22Rv1 (cell line): ENCODE results near the gene NR5A1.

Experiments used
- H3K27ac ChIP-seq: fragments of 450-650 bp; 2 replicates; pipeline ENCODE4 v1.5.1; 2017
- CTCF ChIP-seq: fragments of 450-650 bp; IDR thresholded peaks from 2 replicates; pipeline ENCODE4 v1.5.1; 2017; ENCODE audit warnings: mild to moderate bottlenecking
- ZFX ChIP-seq: fragments of 450-650 bp; IDR thresholded peaks from 2 replicates; pipeline ENCODE4 v1.6.1; 2017; ENCODE audit warnings: antibody characterized with exemption, borderline replicate concordance

NR5A1 gene

DNA sequence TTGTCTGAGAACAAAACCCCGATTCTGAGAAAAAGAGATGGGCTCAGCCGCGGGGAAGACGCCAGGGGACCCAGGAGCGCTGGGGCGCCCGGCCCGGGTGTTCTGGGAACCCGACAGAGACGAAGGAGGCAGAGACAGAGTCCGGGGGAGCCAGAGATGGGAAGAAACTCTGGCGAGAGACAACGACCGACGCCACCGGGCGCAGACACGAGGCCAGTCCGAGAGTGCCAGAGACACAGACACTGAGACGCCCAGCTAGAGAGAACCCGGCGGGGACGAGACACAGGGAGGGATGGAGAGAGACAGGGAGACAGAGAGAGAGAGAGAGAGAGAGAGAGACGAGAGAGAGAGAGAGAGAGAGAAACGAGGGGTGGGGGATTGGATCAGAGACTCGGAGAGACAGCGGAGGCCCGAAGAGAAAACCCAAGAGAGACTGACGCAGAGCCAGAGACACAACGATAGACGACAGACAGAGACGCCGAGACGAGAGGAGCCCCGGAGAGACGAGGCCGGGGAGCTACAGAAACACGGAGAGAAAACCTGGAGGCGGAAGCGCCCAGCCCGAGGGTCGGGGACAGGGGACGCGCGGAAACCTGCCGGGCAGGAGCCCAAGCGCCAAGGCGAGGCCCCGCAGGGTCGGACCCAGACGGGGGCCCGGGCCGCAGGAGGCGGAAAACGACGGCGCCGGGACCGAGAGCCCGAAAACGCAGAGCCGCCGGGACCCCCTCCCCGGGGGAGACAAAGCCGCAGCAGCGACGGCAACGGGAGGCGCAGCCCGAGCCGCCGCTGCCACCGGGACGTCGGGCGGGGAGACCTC is 3.3 kb downstream of the NR5A1 start:
- TF ChIP-seq ZFX (no peak), CTCF (no peak)
- H3K27ac ChIP-seq, result no peak overlapping the region

GRCh38 chr9:124502711-124503702 is 4.2 kb downstream of the NR5A1 start:
- TF ChIP-seq ZFX (no peak), CTCF (no peak)
- no peak overlapping the region for H3K27ac ChIP-seq

GRCh38 chr9:124501771-124502320 is 5.4 kb downstream of the NR5A1 start:
- no peak overlapping the region for H3K27ac ChIP-seq
- TF ChIP-seq CTCF, result no peak
- no peak for TF ChIP-seq ZFX

GRCh38 chr9:124500796-124501611 is 6.2 kb downstream of the NR5A1 start:
- no peak overlapping the region for H3K27ac ChIP-seq
- TF ChIP-seq CTCF, result no peak
- TF ChIP-seq ZFX, result no peak

DNA sequence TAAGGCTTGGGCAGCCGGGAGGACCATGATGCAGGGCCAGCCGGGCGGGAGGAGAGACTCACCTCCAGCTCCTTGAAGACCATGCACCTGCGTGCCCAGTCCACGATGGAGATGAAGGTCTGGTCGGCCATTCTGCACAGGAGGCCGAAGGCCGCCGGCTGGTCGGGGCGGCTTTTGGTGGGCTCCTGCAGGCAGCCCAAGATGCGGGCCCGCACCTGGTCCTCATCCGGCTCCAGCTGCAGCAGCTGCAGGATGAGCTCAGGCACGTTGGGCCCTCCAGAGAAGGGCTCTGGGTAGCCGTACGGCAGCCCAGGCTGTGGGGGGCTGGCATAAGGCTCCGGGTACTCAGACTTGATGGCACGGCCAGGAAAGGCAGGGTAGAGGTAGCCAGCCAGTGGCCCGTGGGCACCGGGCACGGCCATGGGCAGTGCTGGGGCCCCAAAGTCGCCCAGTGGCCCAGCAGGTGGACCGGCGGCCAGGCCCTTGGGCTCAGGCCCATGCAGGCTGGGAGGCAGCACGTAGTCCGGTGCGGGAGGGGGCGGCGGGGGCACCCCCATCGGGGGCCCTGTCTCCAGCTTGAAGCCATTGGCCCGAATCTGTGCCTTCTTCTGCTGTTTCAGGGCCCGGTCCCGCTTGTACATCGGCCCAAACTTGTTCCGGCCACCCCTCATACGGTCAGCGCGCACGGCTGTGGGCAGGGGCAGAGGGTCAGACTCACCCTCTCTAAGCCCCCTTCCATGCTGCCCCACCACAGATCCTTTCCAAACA is 7.0 kb downstream of the NR5A1 start:
- no peak overlapping the region for H3K27ac ChIP-seq
- TF ChIP-seq CTCF, result no peak
- TF ChIP-seq ZFX, result no peak

- TF ChIP-seq ZFX (no peak), CTCF (no peak)
- no peak overlapping the region for H3K27ac ChIP-seq
Observed at GRCh38 chr9:124499216-124499615, 8.0 kb downstream of the NR5A1 start.
